NCI-H2029 treated with DMSO at 0.1 percent for 48 hours (cell line): ENCODE results near the gene SRGAP2B.
"Not testable (repeated sequence)": the region's sequence is repeated elsewhere in the genome, so short reads cannot be mapped to it uniquely, and the experiment has no call there.

ENCODE experiments used
- DNase-seq: peaks from one replicate; lab custom pipeline; 2025; lab: John Stamatoyannopoulos, UW

The SRGAP2B gene

GRCh38 chr1:144946525-144947480 is 148.3 kb downstream of the SRGAP2B start:
- not testable (repeated sequence) for DNase-seq

GRCh38 chr1:144941710-144942109 is 153.4 kb downstream of the SRGAP2B start:
- DNase-seq: not testable (repeated sequence)

GRCh38 chr1:144940054-144940453 is 155.1 kb downstream of the SRGAP2B start:
- DNase-seq: not testable (repeated sequence)

GRCh38 chr1:144938627-144939026 is 156.5 kb downstream of the SRGAP2B start:
- not testable (repeated sequence) for DNase-seq

- not testable (repeated sequence) for DNase-seq
Observed at GRCh38 chr1:144936186-144936732, 158.9 kb downstream of the SRGAP2B start.

GRCh38 chr1:144935310-144935709 is 159.8 kb downstream of the SRGAP2B start:
- not testable (repeated sequence) for DNase-seq

- not testable (repeated sequence) for DNase-seq
Observed at GRCh38 chr1:144933014-144933413, 162.1 kb downstream of the SRGAP2B start.

GRCh38 chr1:144932153-144932552 is 163.0 kb downstream of the SRGAP2B start:
- DNase-seq: not testable (repeated sequence)

GRCh38 chr1:144931553-144931952 is 163.6 kb downstream of the SRGAP2B start:
- DNase-seq: not testable (repeated sequence)

- DNase-seq: not testable (repeated sequence)
Observed at GRCh38 chr1:144930085-144930777, 164.9 kb downstream of the SRGAP2B start.

- not testable (repeated sequence) for DNase-seq
Observed at GRCh38 chr1:144927292-144927691, 167.8 kb downstream of the SRGAP2B start.

- not testable (repeated sequence) for DNase-seq
Observed at GRCh38 chr1:144923640-144924039, 171.5 kb downstream of the SRGAP2B start.

- DNase-seq: not testable (repeated sequence)
Observed at GRCh38 chr1:144922785-144923184, 172.3 kb downstream of the SRGAP2B start.

GRCh38 chr1:144919106-144919505 is 176.0 kb downstream of the SRGAP2B start:
- DNase-seq: not testable (repeated sequence)

GRCh38 chr1:144918027-144918603 is 177.0 kb downstream of the SRGAP2B start:
- not testable (repeated sequence) for DNase-seq

GRCh38 chr1:144917154-144918026 is 177.7 kb downstream of the SRGAP2B start:
- not testable (repeated sequence) for DNase-seq

- not testable (repeated sequence) for DNase-seq
Observed at GRCh38 chr1:144913977-144914734, 181.0 kb downstream of the SRGAP2B start.

GRCh38 chr1:144913458-144913857 is 181.7 kb downstream of the SRGAP2B start:
- not testable (repeated sequence) for DNase-seq

GRCh38 chr1:144910729-144911128 is 184.4 kb downstream of the SRGAP2B start:
- DNase-seq: not testable (repeated sequence)

GRCh38 chr1:144900841-144901240 is 194.3 kb downstream of the SRGAP2B start:
- DNase-seq: not testable (repeated sequence)
